HG03025 (cell line): Measurements from ENCODE around the gene CLIC5.

ENCODE experiments used
- ATAC-seq: cut with Tn5 transposase; IDR thresholded peaks from one replicate; pipeline ENCODE4 v1.9.1; 2021; ENCODE audit warnings: mild to moderate bottlenecking, moderate library complexity; ENCODE audit not compliant: unreplicated experiment, low FRiP score

CLIC5 gene

GRCh38 chr6:45900808-45901752, 114.6 kb downstream of the CLIC5 start:
- ATAC-seq, result no peak

GRCh38 chr6:45899683-45899946, 116.0 kb downstream of the CLIC5 start:
- ATAC-seq, result no peak

- no peak for ATAC-seq
Measured at GRCh38 chr6:45898941-45899682, 116.5 kb downstream of the CLIC5 start.

- ATAC-seq, result no peak
Measured at GRCh38 chr6:45896783-45897441, 118.7 kb downstream of the CLIC5 start.

GRCh38 chr6:45895569-45895968, 120.1 kb downstream of the CLIC5 start:
- ATAC-seq, result no peak

- no peak for ATAC-seq
Measured at GRCh38 chr6:45892696-45893245, 122.9 kb downstream of the CLIC5 start.

- ATAC-seq, result no peak
Measured at GRCh38 chr6:45892196-45892595, 123.5 kb downstream of the CLIC5 start.

GRCh38 chr6:45886776-45887175, 128.9 kb downstream of the CLIC5 start:
- ATAC-seq, result no peak

GRCh38 chr6:45884336-45884735, 131.3 kb downstream of the CLIC5 start:
- no peak for ATAC-seq

GRCh38 chr6:45882671-45883070, 133.0 kb downstream of the CLIC5 start:
- ATAC-seq, result no peak

GRCh38 chr6:45881705-45882467, 133.8 kb downstream of the CLIC5 start:
- ATAC-seq, result no peak

- ATAC-seq, result no peak
Measured at GRCh38 chr6:45880676-45881075, 135.0 kb downstream of the CLIC5 start.

GRCh38 chr6:45880159-45880558, 135.5 kb downstream of the CLIC5 start:
- ATAC-seq, result no peak

GRCh38 chr6:45877970-45878590, 137.6 kb downstream of the CLIC5 start:
- no peak for ATAC-seq

- no peak for ATAC-seq
Measured at GRCh38 chr6:45872827-45873365, 142.8 kb downstream of the CLIC5 start.

GRCh38 chr6:45870531-45870930, 145.1 kb downstream of the CLIC5 start:
- ATAC-seq, result no peak

GRCh38 chr6:45864651-45865050, 151.0 kb downstream of the CLIC5 start:
- ATAC-seq, result no peak

GRCh38 chr6:45858691-45859090, 157.0 kb downstream of the CLIC5 start:
- ATAC-seq, result no peak

GRCh38 chr6:45857827-45858226, 157.8 kb downstream of the CLIC5 start:
- no peak for ATAC-seq
